ENCODE results near the gene DLG5. TPM values are rescaled to one million over a fixed set of nuclear protein-coding genes. Genes with fewer than 3 reads are reported as not detected.

The DLG5 gene
- total RNA-seq, 2 experiments from 2014 or later, result 2.8 to 2.9 TPM

GRCh38 chr10:77964811-77965210 is 38.3 kb upstream of the DLG5 start:
- no peak overlapping the region for H3K27ac Mint-ChIP-seq
- no peak overlapping the region for H3K4me3 Mint-ChIP-seq
- no peak for DNase-seq
- no peaks in the 10 kb centered on the region for H3K4me1 Mint-ChIP-seq
- no peaks in the 10 kb centered on the region for H3K27me3 Mint-ChIP-seq
- POLR2A ChIA-PET, result no interaction called here
- CTCF ChIA-PET, result no interaction called here
- peaks cover 8% of the 10 kb centered on the region for H3K9me3 Mint-ChIP-seq
- H3K36me3 Mint-ChIP-seq (ENCODE audit: low read depth), result no peaks in the 10 kb centered on the region

DNA sequence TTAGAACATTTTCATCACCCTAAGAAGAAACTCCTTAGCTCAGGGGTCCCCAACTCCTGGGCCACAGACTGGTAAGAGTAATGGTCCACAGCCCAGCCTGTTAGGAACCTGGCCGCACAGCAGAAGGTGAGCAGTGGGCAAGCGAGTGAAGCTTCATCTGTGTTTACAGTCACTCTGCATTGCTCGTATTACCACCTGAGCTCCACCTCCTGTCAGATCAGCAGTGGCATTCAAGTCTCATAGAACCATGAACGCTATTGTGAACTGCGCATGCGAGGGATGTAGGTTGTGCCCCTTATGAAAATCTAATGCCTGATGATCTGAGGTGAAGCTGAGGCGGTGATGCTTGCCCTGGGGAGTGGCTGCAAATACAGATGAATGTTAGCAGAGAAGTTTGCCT is 37.3 kb upstream of the DLG5 start:
- Mint-ChIP-seq H3K27me3 (no peaks in the 10 kb centered on the region), H3K9me3 (peaks cover 8% of the 10 kb centered on the region), H3K36me3 (ENCODE audit: low read depth) (no peaks in the 10 kb centered on the region), H3K27ac (no peak overlapping the region), H3K4me3 (no peak overlapping the region), H3K4me1 (no peaks in the 10 kb centered on the region)
- no peak for DNase-seq
- POLR2A ChIA-PET, result no interaction called here
- CTCF ChIA-PET, result no interaction called here

- POLR2A ChIA-PET, result no interaction called here
- Mint-ChIP-seq H3K27me3 (no peaks in the 10 kb centered on the region), H3K27ac (no peak overlapping the region), H3K36me3 (ENCODE audit: low read depth) (no peaks in the 10 kb centered on the region), H3K9me3 (peaks cover 8% of the 10 kb centered on the region), H3K4me3 (no peak overlapping the region), H3K4me1 (no peaks in the 10 kb centered on the region)
- DNase-seq, result no peak
- CTCF ChIA-PET, result no interaction called here
Measured at GRCh38 chr10:77962350-77963146, 36.0 kb upstream of the DLG5 start.

DNA sequence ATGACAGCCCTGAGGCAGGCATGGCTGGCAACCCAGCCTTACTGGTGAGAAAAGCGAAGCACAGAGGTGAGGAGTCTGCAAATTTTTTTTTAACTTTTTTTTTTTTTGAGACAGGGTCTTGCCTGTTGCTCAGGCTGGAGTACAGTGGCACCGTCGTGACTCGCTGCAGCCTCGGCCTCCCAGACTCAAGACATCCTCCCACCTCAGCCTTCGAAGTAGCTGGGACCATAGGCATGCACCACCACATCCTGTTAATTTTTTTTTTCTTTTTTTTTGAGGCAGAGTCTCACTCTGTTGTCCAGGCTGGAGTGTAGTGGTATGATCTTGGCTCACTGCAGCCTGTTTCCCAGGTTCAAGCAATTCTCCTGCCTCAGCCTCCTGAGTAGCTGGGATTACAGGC is 35.1 kb upstream of the DLG5 start:
- H3K27me3 Mint-ChIP-seq, result no peaks in the 10 kb centered on the region
- POLR2A ChIA-PET, result no interaction called here
- H3K4me3 Mint-ChIP-seq, result no peak overlapping the region
- peaks cover 8% of the 10 kb centered on the region for H3K9me3 Mint-ChIP-seq
- H3K36me3 Mint-ChIP-seq (ENCODE audit: low read depth), result no peaks in the 10 kb centered on the region
- H3K27ac Mint-ChIP-seq, result no peak overlapping the region
- CTCF ChIA-PET, result no interaction called here
- H3K4me1 Mint-ChIP-seq, result no peaks in the 10 kb centered on the region
- no peak for DNase-seq

GRCh38 chr10:77960829-77961329 is 34.3 kb upstream of the DLG5 start:
- H3K9me3 Mint-ChIP-seq, result peaks cover 8% of the 10 kb centered on the region
- no peaks in the 10 kb centered on the region for H3K27me3 Mint-ChIP-seq
- no peak overlapping the region for H3K4me3 Mint-ChIP-seq
- DNase-seq, result no peak
- CTCF ChIA-PET, result no interaction called here
- no peak overlapping the region for H3K27ac Mint-ChIP-seq
- H3K36me3 Mint-ChIP-seq (ENCODE audit: low read depth), result no peaks in the 10 kb centered on the region
- POLR2A ChIA-PET, result no interaction called here
- H3K4me1 Mint-ChIP-seq, result no peaks in the 10 kb centered on the region

- H3K4me3 Mint-ChIP-seq, result no peak overlapping the region
- ChIA-PET CTCF (interaction anchor here (2.6 kb wide), 1 partner anchor 9 kb away, joined by 8 read pairs; no protein-coding TSS in a partner anchor), POLR2A (no interaction called here)
- peaks cover 8% of the 10 kb centered on the region for H3K9me3 Mint-ChIP-seq
- no peaks in the 10 kb centered on the region for H3K27me3 Mint-ChIP-seq
- DNase-seq, result no peak
- H3K27ac Mint-ChIP-seq, result no peak overlapping the region
- no peaks in the 10 kb centered on the region for H3K36me3 Mint-ChIP-seq (ENCODE audit: low read depth)
- H3K4me1 Mint-ChIP-seq, result no peaks in the 10 kb centered on the region
Measured at GRCh38 chr10:77959887-77960455, 33.4 kb upstream of the DLG5 start.

DNA sequence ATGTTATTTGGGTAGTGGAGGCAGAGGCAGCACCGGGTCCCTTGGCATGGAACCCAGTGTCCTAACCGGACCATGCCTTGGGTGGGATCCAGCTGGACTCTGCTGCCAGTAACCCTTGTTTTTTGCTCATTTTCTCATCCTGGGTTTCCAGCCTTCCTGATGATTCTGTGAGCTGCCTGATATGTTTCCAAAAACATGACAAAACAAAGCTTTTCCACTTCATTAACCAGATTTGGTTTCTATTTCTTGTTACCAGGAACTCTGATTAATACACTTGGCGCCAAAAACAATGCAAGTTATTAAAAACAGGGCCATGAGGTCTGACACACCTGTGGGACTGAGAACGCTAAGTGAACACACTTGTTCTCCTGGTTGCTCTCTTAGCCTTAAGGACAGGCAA is 32.8 kb upstream of the DLG5 start:
- Mint-ChIP-seq H3K36me3 (ENCODE audit: low read depth) (no peaks in the 10 kb centered on the region), H3K4me1 (no peaks in the 10 kb centered on the region), H3K9me3 (peaks cover 5% of the 10 kb centered on the region), H3K27me3 (no peaks in the 10 kb centered on the region), H3K4me3 (no peak overlapping the region), H3K27ac (no peak overlapping the region)
- CTCF ChIA-PET, result interaction anchor here (2.6 kb wide), 1 partner anchor 9 kb away, joined by 8 read pairs; no protein-coding TSS in a partner anchor
- POLR2A ChIA-PET, result no interaction called here
- no peak for DNase-seq

DNA sequence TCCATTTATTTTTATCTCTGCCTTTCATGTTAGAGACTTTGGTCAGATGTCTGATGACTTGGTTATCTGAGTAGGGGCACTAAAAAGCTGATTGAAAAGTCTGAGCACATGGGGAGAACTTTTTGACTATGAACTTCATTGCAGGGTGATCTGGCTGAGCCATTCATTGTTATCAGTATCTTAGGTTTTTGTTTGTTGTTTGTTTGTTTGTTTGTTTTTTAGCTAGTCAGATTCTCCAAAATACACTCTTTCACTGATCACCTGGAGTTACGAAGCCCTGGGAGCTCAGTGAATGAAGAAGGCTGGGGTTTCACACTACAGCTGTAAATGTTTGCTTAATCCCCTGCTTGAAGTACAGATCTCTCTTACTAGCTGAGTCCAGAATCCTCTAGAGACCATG is 28.6 kb upstream of the DLG5 start:
- Mint-ChIP-seq H3K36me3 (ENCODE audit: low read depth) (no peaks in the 10 kb centered on the region), H3K9me3 (peaks cover 14% of the 10 kb centered on the region), H3K4me3 (no peak overlapping the region), H3K27ac (no peak overlapping the region), H3K4me1 (no peaks in the 10 kb centered on the region), H3K27me3 (no peaks in the 10 kb centered on the region)
- no peak for DNase-seq
- ChIA-PET POLR2A (no interaction called here), CTCF (interaction anchor here (1.3 to 1.5 kb wide), 2 partner anchors 13 to 92 kb away, joined by 3 to 4 read pairs; no protein-coding TSS in a partner anchor)

DNA sequence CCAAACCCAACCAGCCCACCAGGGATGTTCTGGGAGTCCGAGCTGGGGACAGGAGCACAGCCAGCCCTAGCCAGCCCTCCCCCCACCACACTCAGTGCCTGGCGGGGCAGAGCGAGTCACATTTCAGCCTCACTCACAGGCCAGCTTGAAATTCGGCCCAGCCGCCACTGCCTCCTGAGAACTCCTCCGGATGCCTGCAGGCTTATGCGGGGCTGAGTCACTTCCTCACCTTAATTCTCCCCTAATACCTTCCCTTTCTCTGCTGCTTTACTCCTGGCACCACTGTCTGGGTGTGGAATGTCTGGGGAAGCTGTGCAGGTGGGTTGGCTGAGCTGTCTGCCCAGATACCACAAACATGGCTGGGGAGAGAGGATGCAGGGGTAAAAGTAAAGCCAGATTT is 22.6 kb upstream of the DLG5 start:
- Mint-ChIP-seq H3K9me3 (peaks cover 20% of the 10 kb centered on the region), H3K36me3 (ENCODE audit: low read depth) (no peaks in the 10 kb centered on the region), H3K4me3 (no peak overlapping the region), H3K27me3 (peaks cover 8% of the 10 kb centered on the region), H3K27ac (no peak overlapping the region), H3K4me1 (no peaks in the 10 kb centered on the region)
- ChIA-PET POLR2A (no interaction called here), CTCF (no interaction called here)
- DNase-seq, result no peak

- ChIA-PET POLR2A (no interaction called here), CTCF (interaction anchor here (1.0 kb wide), 1 partner anchor 13 kb away, joined by 3 read pairs; no protein-coding TSS in a partner anchor)
- peaks cover 13% of the 10 kb centered on the region for H3K9me3 Mint-ChIP-seq
- no peak overlapping the region for H3K4me3 Mint-ChIP-seq
- H3K4me1 Mint-ChIP-seq, result no peaks in the 10 kb centered on the region
- H3K36me3 Mint-ChIP-seq (ENCODE audit: low read depth), result no peaks in the 10 kb centered on the region
- DNase-seq, result no peak
- no peak overlapping the region for H3K27ac Mint-ChIP-seq
- H3K27me3 Mint-ChIP-seq, result peaks cover 10% of the 10 kb centered on the region
Measured at GRCh38 chr10:77946084-77946483, 19.5 kb upstream of the DLG5 start.

DNA sequence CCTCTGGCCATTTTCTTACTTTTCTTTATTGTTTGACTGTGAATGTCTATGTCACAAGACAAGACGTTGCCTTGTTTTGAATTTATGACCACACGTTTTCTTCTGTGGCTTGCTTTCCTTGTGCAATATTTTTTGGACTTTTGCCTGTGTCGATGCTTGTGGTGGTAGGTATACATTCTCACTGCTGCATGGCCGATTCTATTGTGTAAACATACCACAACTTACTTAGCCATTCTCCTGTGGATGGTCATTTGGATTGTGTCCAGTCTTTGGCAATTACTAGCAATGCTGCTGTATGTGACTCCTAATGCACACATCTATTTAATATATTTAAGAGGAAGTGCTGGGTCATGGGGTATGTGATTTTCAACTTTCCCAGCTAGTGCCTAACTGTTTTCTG is 18.0 kb upstream of the DLG5 start:
- CTCF ChIA-PET, result no interaction called here
- H3K27ac Mint-ChIP-seq, result no peak overlapping the region
- peaks cover 8% of the 10 kb centered on the region for H3K27me3 Mint-ChIP-seq
- no peaks in the 10 kb centered on the region for H3K4me1 Mint-ChIP-seq
- POLR2A ChIA-PET, result no interaction called here
- no peak for DNase-seq
- no peak overlapping the region for H3K4me3 Mint-ChIP-seq
- no peaks in the 10 kb centered on the region for H3K36me3 Mint-ChIP-seq (ENCODE audit: low read depth)
- H3K9me3 Mint-ChIP-seq, result peaks cover 2% of the 10 kb centered on the region

DNA sequence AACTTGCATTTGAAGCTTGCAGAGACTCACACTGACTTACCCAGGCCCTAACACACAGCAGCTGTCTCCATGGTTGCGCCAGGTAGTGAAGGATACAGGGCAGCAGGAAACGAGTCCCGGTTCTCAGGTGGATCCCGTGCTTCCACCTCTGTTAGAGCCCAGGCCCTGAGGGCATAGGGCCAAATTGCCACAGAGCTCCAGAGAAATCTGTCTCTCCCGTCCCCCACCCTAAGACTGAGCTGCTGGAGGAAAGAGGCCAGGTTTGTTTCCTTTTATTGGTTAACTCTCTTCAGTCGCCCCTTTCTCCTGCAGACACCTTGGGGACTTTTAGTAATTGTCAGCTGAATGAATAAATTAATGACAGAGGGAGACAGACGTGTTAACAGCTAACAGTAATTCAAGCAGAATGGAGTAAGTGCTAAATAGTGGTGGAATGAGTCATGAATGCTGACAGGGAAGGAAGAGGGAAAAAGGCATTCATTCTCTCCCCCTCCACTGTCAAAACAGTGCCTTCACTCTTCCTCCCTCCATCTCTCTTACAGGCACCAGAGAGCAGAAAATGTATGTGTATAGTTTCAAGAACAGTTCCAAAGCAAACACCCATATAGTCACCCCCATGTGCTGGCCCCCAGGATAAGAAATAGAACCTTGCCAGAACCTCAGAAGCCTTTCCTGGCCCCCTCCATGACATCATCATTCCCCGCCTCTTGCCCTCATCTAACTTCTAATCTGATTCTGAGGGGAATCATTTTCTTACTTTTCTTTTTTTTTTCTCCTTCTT is 16.8 kb upstream of the DLG5 start:
- Mint-ChIP-seq H3K9me3 (no peaks in the 10 kb centered on the region), H3K27me3 (peaks cover 5% of the 10 kb centered on the region), H3K27ac (no peak overlapping the region), H3K4me1 (no peaks in the 10 kb centered on the region), H3K36me3 (ENCODE audit: low read depth) (no peaks in the 10 kb centered on the region), H3K4me3 (no peak overlapping the region)
- ChIA-PET POLR2A (no interaction called here), CTCF (no interaction called here)
- DNase-seq, result no peak

GRCh38 chr10:77941790-77942189 is 15.2 kb upstream of the DLG5 start:
- no peaks in the 10 kb centered on the region for H3K36me3 Mint-ChIP-seq (ENCODE audit: low read depth)
- no peaks in the 10 kb centered on the region for H3K4me1 Mint-ChIP-seq
- no peaks in the 10 kb centered on the region for H3K9me3 Mint-ChIP-seq
- H3K27me3 Mint-ChIP-seq, result peaks cover 5% of the 10 kb centered on the region
- no peak for DNase-seq
- ChIA-PET CTCF (interaction anchor here (0.6 kb wide), 1 partner anchor 8 kb away, joined by 4 read pairs; no protein-coding TSS in a partner anchor), POLR2A (no interaction called here)
- no peak overlapping the region for H3K4me3 Mint-ChIP-seq
- no peak overlapping the region for H3K27ac Mint-ChIP-seq

All from activated CD4-positive, alpha-beta T cell treated with anti-CD3 and anti-CD28 coated beads, Interleukin-2, amount 10 ng/mL, durations not matched to agents 7 days and 5 days (primary cell).